ENCODE data around the gene SMU1.

- TF ChIP-seq POLR2A (IDR thresholded peaks at IDR 0.05): no peak
- TF ChIP-seq CTCF (IDR thresholded peaks at IDR 0.05): no peak
- no peak for TF ChIP-seq EP300 (IDR thresholded peaks at IDR 0.05)
- no peak for TF ChIP-seq POLR2AphosphoS5 (IDR thresholded peaks at IDR 0.05)
Measured at GRCh38 chr9:33082538-33083326, 6.3 kb upstream of the SMU1 start.

All from upper lobe of left lung (tissue), 4 donors.